Astrocyte (in vitro differentiated cells and primary cell): Measurements from ENCODE around the gene RAPGEF4. TPM values are rescaled to one million over a fixed set of nuclear protein-coding genes. Genes with fewer than 3 reads are reported as not detected.

Experiments
- DNase-seq: peaks from one replicate; pipeline ENCODE4 v3.0.0-alpha.2; 2010; ENCODE audit warnings: low read depth
- FAIRE-seq: peaks from 2 replicates; lab custom pipeline; 2011; peaks lifted over from hg19 to GRCh38; lab: Jason Lieb, UNC
- H2AFZ ChIP-seq: 2 replicates; pipeline ENCODE4 v1.6.0; 2012; ENCODE audit warnings: low read depth, low read length, inconsistent platforms
- H3K27ac ChIP-seq: 2 replicates; pipeline ENCODE4 v1.5.1; 2011; ENCODE audit warnings: low read depth, low read length, inconsistent platforms
- H3K27me3 ChIP-seq: 2 replicates; pipeline ENCODE4 v1.6.0; 2011; ENCODE audit warnings: low read length, inconsistent platforms; ENCODE audit not compliant: insufficient read depth
- H3K36me3 ChIP-seq: 2 replicates; pipeline ENCODE4 v1.5.1; 2011; ENCODE audit warnings: low read length, inconsistent platforms; ENCODE audit not compliant: insufficient read depth
- H3K4me1 ChIP-seq: 2 replicates; pipeline ENCODE4 v1.5.1; 2011; ENCODE audit warnings: low read length, inconsistent platforms; ENCODE audit not compliant: insufficient read depth
- H3K4me2 ChIP-seq: 2 replicates; pipeline ENCODE4 v1.6.0; 2012; ENCODE audit warnings: low read length, inconsistent platforms
- H3K4me3 ChIP-seq: 2 replicates; pipeline ENCODE4 v1.5.1; 2011; ENCODE audit warnings: low read depth, mild to moderate bottlenecking, low read length, inconsistent platforms; ENCODE audit not compliant: insufficient read depth
- H3K79me2 ChIP-seq: 2 replicates; pipeline ENCODE4 v1.6.0; 2012; ENCODE audit warnings: mild to moderate bottlenecking, low read length, inconsistent platforms; ENCODE audit not compliant: insufficient read depth
- H3K9ac ChIP-seq: 2 replicates; pipeline ENCODE4 v1.6.0; 2012; ENCODE audit warnings: mild to moderate bottlenecking, low read length, inconsistent platforms
- H3K9me3 ChIP-seq: 2 replicates; pipeline ENCODE4 v1.5.1; 2012; ENCODE audit warnings: low read depth, mild to moderate bottlenecking, low read length, inconsistent platforms; ENCODE audit not compliant: insufficient read depth
- H4K20me1 ChIP-seq: 2 replicates; pipeline ENCODE4 v1.6.0; 2012; ENCODE audit warnings: low read length, inconsistent platforms; ENCODE audit not compliant: insufficient read depth
- H3K27ac Mint-ChIP-seq: one replicate; pipeline ENCODE4 v1.8.0; 2021; ENCODE audit warnings: mild to moderate bottlenecking, mixed read lengths; ENCODE audit not compliant: unreplicated experiment
- H3K27me3 Mint-ChIP-seq: one replicate; pipeline ENCODE4 v1.8.0; 2021; ENCODE audit warnings: low read depth, mixed read lengths; ENCODE audit not compliant: unreplicated experiment
- H3K36me3 Mint-ChIP-seq: one replicate; pipeline ENCODE4 v1.8.0; 2021; ENCODE audit warnings: low read depth, mixed read lengths; ENCODE audit not compliant: unreplicated experiment
- H3K4me1 Mint-ChIP-seq: one replicate; pipeline ENCODE4 v1.8.0; 2021; ENCODE audit warnings: low read depth, mixed read lengths; ENCODE audit not compliant: unreplicated experiment
- H3K4me3 Mint-ChIP-seq: one replicate; pipeline ENCODE4 v1.8.0; 2021; ENCODE audit warnings: mild to moderate bottlenecking, moderate library complexity, mixed read lengths; ENCODE audit not compliant: unreplicated experiment
- H3K9me3 Mint-ChIP-seq: one replicate; pipeline ENCODE4 v1.8.0; 2021; ENCODE audit warnings: mild to moderate bottlenecking, mixed read lengths; ENCODE audit not compliant: unreplicated experiment
- CTCF ChIP-seq: IDR thresholded peaks from 2 replicates; pipeline ENCODE4 v1.5.1; 2011; ENCODE audit warnings: low read depth, mild to moderate bottlenecking, inconsistent platforms, low read length, moderate library complexity; ENCODE audit not compliant: insufficient read depth
- EZH2 ChIP-seq: IDR thresholded peaks from 2 replicates; pipeline ENCODE4 v1.6.1; 2012; ENCODE audit warnings: mild to moderate bottlenecking, low read length, inconsistent platforms; ENCODE audit not compliant: insufficient read depth
- total RNA-seq: library from RNA; stranded (reverse); gene quantifications from 2 replicates; pipeline ENCODE4 v1.2.1, GENCODE V29; 2021

Gene RAPGEF4
- total RNA-seq, 1 donor from 2014 or later = 1.1 TPM

GRCh38 chr2:172870396-172870795 is 134.8 kb downstream of the RAPGEF4 start:
- H3K27me3 ChIP-seq = no peaks in the 10 kb centered on the region
- H2AFZ ChIP-seq = no peak overlapping the region
- H3K27ac ChIP-seq = no peak overlapping the region
- Mint-ChIP-seq H3K9me3 (peaks cover 3% of the 10 kb centered on the region), H3K27me3 (peaks cover 2% of the 10 kb centered on the region), H3K36me3 (no peaks in the 10 kb centered on the region), H3K27ac (no peak overlapping the region), H3K4me3 (no peak overlapping the region), H3K4me1 (peaks cover 2% of the 10 kb centered on the region)
- no peaks in the 10 kb centered on the region for H3K4me1 ChIP-seq
- FAIRE-seq (no peak), DNase-seq (no peak)
- no peaks in the 10 kb centered on the region for H4K20me1 ChIP-seq
- no peak overlapping the region for H3K4me3 ChIP-seq
- no peak for TF ChIP-seq CTCF
- TF ChIP-seq EZH2 = no peak
- no peak overlapping the region for H3K9ac ChIP-seq
- H3K79me2 ChIP-seq = no peaks in the 10 kb centered on the region
- no peak overlapping the region for H3K4me2 ChIP-seq
- H3K36me3 ChIP-seq = no peaks in the 10 kb centered on the region
- no peaks in the 10 kb centered on the region for H3K9me3 ChIP-seq

- TF ChIP-seq CTCF = no peak
- no peak for TF ChIP-seq EZH2
- Histone ChIP-seq H3K79me2 (no peaks in the 10 kb centered on the region), H2AFZ (no peak overlapping the region), H4K20me1 (no peaks in the 10 kb centered on the region), H3K4me2 (peak overlapping the region; percentile 67), H3K27ac (no peak overlapping the region), H3K9me3 (no peaks in the 10 kb centered on the region), H3K9ac (no peak overlapping the region), H3K4me3 (no peak overlapping the region), H3K27me3 (no peaks in the 10 kb centered on the region), H3K4me1 (peaks cover 6% of the 10 kb centered on the region), H3K36me3 (no peaks in the 10 kb centered on the region)
- peaks cover 2% of the 10 kb centered on the region for H3K9me3 Mint-ChIP-seq
- DNase-seq (peak; percentile 59), FAIRE-seq (no peak)
- H3K4me1 Mint-ChIP-seq = peaks cover 2% of the 10 kb centered on the region
- peaks cover 5% of the 10 kb centered on the region for H3K27me3 Mint-ChIP-seq
- no peak overlapping the region for H3K4me3 Mint-ChIP-seq
- no peak overlapping the region for H3K27ac Mint-ChIP-seq
- H3K36me3 Mint-ChIP-seq = no peaks in the 10 kb centered on the region
Measured at GRCh38 chr2:172877826-172878225, 142.2 kb downstream of the RAPGEF4 start.

GRCh38 chr2:172878260-172878659 is 142.6 kb downstream of the RAPGEF4 start:
- no peaks in the 10 kb centered on the region for H3K27me3 ChIP-seq
- H2AFZ ChIP-seq = no peak overlapping the region
- Mint-ChIP-seq H3K4me3 (no peak overlapping the region), H3K36me3 (no peaks in the 10 kb centered on the region), H3K9me3 (peaks cover 2% of the 10 kb centered on the region), H3K27me3 (peaks cover 5% of the 10 kb centered on the region), H3K27ac (no peak overlapping the region), H3K4me1 (peaks cover 2% of the 10 kb centered on the region)
- no peak overlapping the region for H3K27ac ChIP-seq
- TF ChIP-seq CTCF = no peak
- TF ChIP-seq EZH2 = no peak
- no peaks in the 10 kb centered on the region for H3K79me2 ChIP-seq
- no peaks in the 10 kb centered on the region for H4K20me1 ChIP-seq
- no peak overlapping the region for H3K9ac ChIP-seq
- no peak for FAIRE-seq
- peak overlapping the region; percentile 67 for H3K4me2 ChIP-seq
- no peaks in the 10 kb centered on the region for H3K9me3 ChIP-seq
- no peak overlapping the region for H3K4me3 ChIP-seq
- DNase-seq = peak; percentile 37
- no peaks in the 10 kb centered on the region for H3K36me3 ChIP-seq
- peaks cover 6% of the 10 kb centered on the region for H3K4me1 ChIP-seq
